ENCODE measurements around the gene TET3.

GRCh38 chr2:74014813-74015212 lies 30.1 kb downstream of the TET3 start:
- TF ChIP-seq CTCF (IDR thresholded peaks at IDR 0.05; ENCODE audit: insufficient read depth, low read depth, low read length) (no peak), EZH2 (IDR thresholded peaks at IDR 0.05; ENCODE audit: insufficient read depth, low read length) (no peak)
